CD14-positive monocyte (primary cell): ENCODE measurements around the gene TMEM243. TPM values are rescaled to one million over a fixed set of nuclear protein-coding genes. Genes with fewer than 3 reads are reported as not detected.
"Not testable (repeated sequence)": the region's sequence is repeated elsewhere in the genome, so short reads cannot be mapped to it uniquely, and the experiment has no call there.

Source experiments
- DNase-seq, 3 donors: peaks; one replicate each; pipeline ENCODE4 v3.0.0-alpha.2; 2011 to 2022
- H2AFZ ChIP-seq: 2 replicates; pipeline ENCODE4 v1.6.0; 2012; ENCODE audit warnings: mild to moderate bottlenecking, low read depth, low read length, inconsistent platforms; ENCODE audit not compliant: insufficient read depth, poor library complexity, severe bottlenecking
- H3K27ac ChIP-seq, 2 donors: 1 replicate in 1 of 2; 2 replicates in 1 of 2; pipeline ENCODE4 v1.5.1; 2012 to 2013; ENCODE audit warnings: low read length in 2 of 2, control low read depth in 1 of 2, inconsistent platforms in 1 of 2, low read depth in 1 of 2, mild to moderate bottlenecking in 1 of 2
- H3K27me3 ChIP-seq, 2 donors: one replicate each; pipeline versions ENCODE4 v1.6.0 to v1.6.1; 2011 to 2013; ENCODE audit warnings: low read length in 2 of 2; ENCODE audit not compliant: control insufficient read depth in 2 of 2, insufficient read depth in 2 of 2
- H3K36me3 ChIP-seq, 2 donors: replicated peaks in 1 of 2; 1 replicate in 1 of 2; 2 replicates in 1 of 2; pipeline versions ENCODE4 v1.5.1 to v1.6.1; 2012 to 2013; ENCODE audit warnings: low read length in 2 of 2, control low read depth in 1 of 2, inconsistent platforms in 1 of 2, mild to moderate bottlenecking in 1 of 2; ENCODE audit not compliant: insufficient read depth in 2 of 2, control insufficient read depth in 1 of 2
- H3K4me1 ChIP-seq, 2 donors: 1 replicate in 1 of 2; 2 replicates in 1 of 2; pipeline versions ENCODE4 v1.5.1 to v1.6.1; 2012 to 2013; ENCODE audit warnings: low read length in 2 of 2, control low read depth in 1 of 2, inconsistent platforms in 1 of 2, mild to moderate bottlenecking in 1 of 2, moderate library complexity in 1 of 2; ENCODE audit not compliant: insufficient read depth in 2 of 2, control insufficient read depth in 1 of 2
- H3K4me2 ChIP-seq: replicated peaks from 2 replicates; pipeline ENCODE3; 2012; ENCODE audit warnings: low read length, moderate library complexity, mild to moderate bottlenecking; ENCODE audit not compliant: poor library complexity, severe bottlenecking; ENCODE audit errors: extremely low read depth
- H3K4me3 ChIP-seq, 3 experiments: fragments of 200-600 bp in 1 of 3; sonication (generic) in 1 of 3; replicated peaks in 1 of 3; 1 replicate in 2 of 3; 2 replicates in 1 of 3; pipeline ENCODE4 v1.5.1; 2011 to 2013; ENCODE audit warnings: low read length in 3 of 3, mild to moderate bottlenecking in 3 of 3, control low read depth in 2 of 3, low read depth in 2 of 3, inconsistent platforms in 1 of 3, moderate library complexity in 1 of 3
- H3K79me2 ChIP-seq: 2 replicates; pipeline ENCODE4 v1.6.0; 2012; ENCODE audit warnings: mild to moderate bottlenecking, control low read depth, inconsistent platforms, low read length, moderate library complexity; ENCODE audit not compliant: insufficient read depth
- H3K9ac ChIP-seq: 2 replicates; pipeline ENCODE4 v1.6.0; 2017; ENCODE audit warnings: low read length, mild to moderate bottlenecking; ENCODE audit not compliant: insufficient read depth, poor library complexity, severe bottlenecking
- H3K9me3 ChIP-seq, 2 donors: replicated peaks in 1 of 2; 1 replicate in 1 of 2; 2 replicates in 1 of 2; pipeline versions ENCODE4 v1.5.1 to v1.6.1; 2012 to 2013; ENCODE audit warnings: low read length in 2 of 2, control low read depth in 1 of 2; ENCODE audit not compliant: control insufficient read depth in 1 of 2, insufficient read depth in 1 of 2
- H4K20me1 ChIP-seq: 2 replicates; pipeline ENCODE4 v1.6.0; 2012; ENCODE audit warnings: mild to moderate bottlenecking, low read length, control low read depth, moderate library complexity; ENCODE audit not compliant: insufficient read depth
- H3K27ac Mint-ChIP-seq, 7 donors: one replicate each; pipeline ENCODE4 v1.8.0; 2020; ENCODE audit warnings: mild to moderate bottlenecking in 7 of 7, mixed read lengths in 7 of 7, moderate library complexity in 6 of 7, inconsistent platforms in 2 of 7
- H3K27me3 Mint-ChIP-seq, 3 donors: one replicate each; pipeline ENCODE4 v1.8.0; 2021 to 2022; ENCODE audit warnings: low read depth in 3 of 3, mild to moderate bottlenecking in 3 of 3, mixed read lengths in 3 of 3, moderate library complexity in 3 of 3, inconsistent platforms in 1 of 3
- H3K36me3 Mint-ChIP-seq, 2 donors: one replicate each; pipeline ENCODE4 v1.8.0; 2020; ENCODE audit warnings: mixed read lengths in 2 of 2, inconsistent platforms in 1 of 2, mild to moderate bottlenecking in 1 of 2
- H3K4me1 Mint-ChIP-seq: one replicate; pipeline ENCODE4 v1.8.0; 2020; ENCODE audit warnings: mild to moderate bottlenecking, mixed read lengths
- H3K4me3 Mint-ChIP-seq, 2 donors: one replicate each; pipeline ENCODE4 v1.8.0; 2020; ENCODE audit warnings: mild to moderate bottlenecking in 2 of 2, mixed read lengths in 2 of 2, moderate library complexity in 1 of 2
- H3K9me3 Mint-ChIP-seq, 7 donors: one replicate each; pipeline ENCODE4 v1.8.0; 2020 to 2022; ENCODE audit warnings: mixed read lengths in 7 of 7, mild to moderate bottlenecking in 6 of 7, moderate library complexity in 6 of 7, inconsistent platforms in 2 of 7
- WGBS: methylation state at CpG from one replicate; pipeline ENCODE4 v1.1.5; 2013; ENCODE audit warnings: missing lambda C conversion rate; ENCODE audit not compliant: insufficient coverage; 5-methylcytosine and 5-hydroxymethylcytosine counted together
- intact Hi-C, 2 donors: fragments of 100-400 bp; cut with micrococcal nuclease; formaldehyde crosslinking; loops; one replicate each; pipeline versions ENCODE4 v1.15.0 to v1.15.1; 2023
- polyA plus RNA-seq, 3 donors: library from polyadenylated mRNA; depleted of rRNA in 1 of 3; unstranded in 2 of 3; stranded (reverse) in 1 of 3; fragments of 300-500 nt in 2 of 3; fragments of >200 nt in 1 of 3; fragmentation: Illumina TruSeq in 2 of 3; gene quantifications; 1 replicate in 2 of 3; 2 replicates in 1 of 3; pipeline ENCODE4 v1.2.3, GENCODE V29; 2012 to 2021
- TF ChIP-seq, protein P1 (sequence below): fragments of 200-600 bp; IDR thresholded peaks from one replicate; pipeline ENCODE4 v1.8.0; 2022; ENCODE audit warnings: antibody characterized with exemption, mild to moderate bottlenecking

Gene TMEM243
- polyA plus RNA-seq, 3 donors, result 24.9 to 43.8 (median 30.8) TPM

DNA sequence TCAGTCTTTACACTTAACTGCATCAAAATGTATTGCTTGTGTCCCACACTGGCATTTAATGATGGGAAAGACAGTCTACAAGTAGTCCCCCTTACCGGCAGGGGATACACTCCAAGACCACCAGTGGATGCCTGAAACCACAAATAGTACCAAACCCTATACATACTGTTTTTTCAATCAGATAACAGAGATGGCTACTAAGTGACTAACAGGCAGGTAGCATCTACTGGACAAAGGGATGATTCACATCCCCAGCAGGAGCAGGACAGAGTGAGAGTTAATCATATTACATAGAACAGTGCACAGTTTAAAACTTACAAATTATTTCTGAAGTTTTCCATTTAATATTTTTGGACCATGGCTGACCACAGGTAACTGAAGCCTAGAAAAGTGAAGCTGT lies 13.2 kb downstream of the TMEM243 start:
- 100% methylated on average over 1 of the region's 1 CpG for WGBS
- H3K36me3 ChIP-seq, result peaks cover 2 to 22% of the 10 kb centered on the region in 2 donors
- H3K4me1 ChIP-seq, result no peaks in the 10 kb centered on the region
- Mint-ChIP-seq H3K27me3 (no peaks in the 10 kb centered on the region), H3K4me1 (peaks cover 3% of the 10 kb centered on the region), H3K4me3 (no peak overlapping the region), H3K36me3 (peaks cover 23 to 40% of the 10 kb centered on the region in 2 donors), H3K27ac (no peak overlapping the region), H3K9me3 (peaks cover 14 to 38% (median 22%) of the 10 kb centered on the region in 7 donors)
- H3K4me2 ChIP-seq, result no peak overlapping the region
- no peak for DNase-seq
- no peaks in the 10 kb centered on the region for H3K27me3 ChIP-seq
- peaks cover 23 to 24% of the 10 kb centered on the region in 2 donors for H3K9me3 ChIP-seq
- intact Hi-C loops, result no loop called here
- H3K4me3 ChIP-seq, result no peak overlapping the region
- H3K79me2 ChIP-seq, result peaks cover 95% of the 10 kb centered on the region
- H2AFZ ChIP-seq, result no peak overlapping the region
- peaks cover 92% of the 10 kb centered on the region for H4K20me1 ChIP-seq
- TF ChIP-seq, protein P1, sequence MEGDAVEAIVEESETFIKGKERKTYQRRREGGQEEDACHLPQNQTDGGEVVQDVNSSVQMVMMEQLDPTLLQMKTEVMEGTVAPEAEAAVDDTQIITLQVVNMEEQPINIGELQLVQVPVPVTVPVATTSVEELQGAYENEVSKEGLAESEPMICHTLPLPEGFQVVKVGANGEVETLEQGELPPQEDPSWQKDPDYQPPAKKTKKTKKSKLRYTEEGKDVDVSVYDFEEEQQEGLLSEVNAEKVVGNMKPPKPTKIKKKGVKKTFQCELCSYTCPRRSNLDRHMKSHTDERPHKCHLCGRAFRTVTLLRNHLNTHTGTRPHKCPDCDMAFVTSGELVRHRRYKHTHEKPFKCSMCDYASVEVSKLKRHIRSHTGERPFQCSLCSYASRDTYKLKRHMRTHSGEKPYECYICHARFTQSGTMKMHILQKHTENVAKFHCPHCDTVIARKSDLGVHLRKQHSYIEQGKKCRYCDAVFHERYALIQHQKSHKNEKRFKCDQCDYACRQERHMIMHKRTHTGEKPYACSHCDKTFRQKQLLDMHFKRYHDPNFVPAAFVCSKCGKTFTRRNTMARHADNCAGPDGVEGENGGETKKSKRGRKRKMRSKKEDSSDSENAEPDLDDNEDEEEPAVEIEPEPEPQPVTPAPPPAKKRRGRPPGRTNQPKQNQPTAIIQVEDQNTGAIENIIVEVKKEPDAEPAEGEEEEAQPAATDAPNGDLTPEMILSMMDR, result no peak
- no peak overlapping the region for H3K27ac ChIP-seq
- H3K9ac ChIP-seq, result no peak overlapping the region

DNA sequence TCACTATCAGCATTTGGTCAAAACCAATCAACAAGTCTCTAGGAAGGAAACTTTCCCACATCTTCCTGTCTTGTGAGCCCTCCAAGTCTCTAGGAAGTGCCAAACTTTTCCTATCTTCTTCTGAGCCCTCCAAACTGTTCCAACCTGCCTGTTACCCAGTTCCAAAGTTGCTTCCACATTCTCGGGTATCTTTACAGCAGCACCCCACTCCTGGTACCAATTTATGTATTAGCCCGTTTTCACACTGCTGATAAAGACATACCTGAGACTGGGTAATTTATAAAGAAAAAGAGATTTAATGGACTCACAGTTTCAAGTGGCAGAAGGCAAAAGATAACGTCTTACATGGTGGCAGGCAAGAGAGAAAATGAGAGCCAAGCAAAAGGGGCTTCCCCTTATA lies 13.8 kb downstream of the TMEM243 start:
- H3K27me3 ChIP-seq, H3K4me3 Mint-ChIP-seq, H3K27ac ChIP-seq, H2AFZ ChIP-seq, H3K27me3 Mint-ChIP-seq, H3K4me1 Mint-ChIP-seq, H3K4me2 ChIP-seq, H3K4me3 ChIP-seq, H3K4me1 ChIP-seq, intact Hi-C loops, H3K9ac ChIP-seq, DNase-seq: not testable (repeated sequence)
- peaks cover 95% of the 10 kb centered on the region for H3K79me2 ChIP-seq
- H3K9me3 ChIP-seq, result peaks cover 23 to 24% of the 10 kb centered on the region in 2 donors
- Mint-ChIP-seq H3K9me3 (peaks cover 14 to 38% (median 22%) of the 10 kb centered on the region in 7 donors), H3K27ac (peak overlapping the region in 1 of 7 donors; percentile 6), H3K36me3 (peaks cover 23 to 40% of the 10 kb centered on the region in 2 donors)
- no CpG with 5 or more reads among the region's 3 CpGs for WGBS
- H4K20me1 ChIP-seq, result peaks cover 92% of the 10 kb centered on the region
- peaks cover 3 to 21% of the 10 kb centered on the region in 2 donors for H3K36me3 ChIP-seq
